ENCODE results near the gene TMEM43.

The TMEM43 gene

DNA sequence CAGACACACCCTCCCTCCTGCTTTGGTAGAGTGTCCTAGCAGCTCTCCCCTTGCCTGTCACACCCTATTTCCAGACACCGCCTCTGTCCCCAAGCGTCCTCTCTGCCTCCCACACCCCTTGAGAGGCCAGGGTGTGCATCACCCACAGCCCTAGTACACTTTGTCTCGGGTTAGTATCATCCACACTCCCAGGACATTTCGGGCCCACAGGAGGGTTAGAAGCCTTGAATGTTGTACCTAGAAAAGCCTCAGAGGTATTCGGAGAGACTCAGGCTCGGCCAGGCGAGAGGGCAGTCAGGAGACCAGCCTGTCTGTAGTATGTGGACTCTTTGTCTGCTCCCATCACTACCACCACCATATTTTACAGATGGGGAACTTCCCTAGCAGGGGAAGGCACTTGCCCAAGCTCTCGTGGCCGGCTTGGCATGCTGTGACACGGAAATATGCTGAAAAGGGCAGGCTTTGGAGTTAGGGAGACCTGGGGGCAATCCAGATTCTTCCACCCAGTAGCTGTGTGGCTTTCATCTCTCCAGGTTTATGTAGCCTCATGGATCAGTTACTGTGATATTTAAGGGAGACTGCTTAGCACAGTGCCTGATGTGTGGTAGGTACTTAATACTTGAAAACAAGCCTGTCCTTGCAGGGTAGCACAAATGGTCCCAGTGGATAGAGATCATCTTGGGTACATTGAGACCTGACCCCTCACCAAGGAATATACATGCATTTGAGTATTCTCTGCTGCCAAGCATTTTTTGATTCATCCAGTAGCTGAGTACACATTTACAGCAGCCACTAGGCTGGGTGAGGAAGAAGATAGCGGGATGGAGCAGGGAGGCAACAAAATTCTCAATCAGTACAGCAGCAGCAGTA is 1.4 kb downstream of the TMEM43 start:
- Histone ChIP-seq H3K36me3 (ENCODE audit: control insufficient read depth, low read length) (peaks cover 60% of the 10 kb centered on the region), H3K4me2 (ENCODE audit: low read length) (peak overlapping the region; percentile 88), H4K20me1 (ENCODE audit: control insufficient read depth, insufficient read depth, low read depth, low read length) (peaks cover 6% of the 10 kb centered on the region; the same call in 1 of the 2 replicates), H3K27me3 (ENCODE audit: control insufficient read depth, low read length) (no peaks in the 10 kb centered on the region), H3K9me2 (replicated peaks; ENCODE audit: control insufficient read depth, low read length) (no peaks in the 10 kb centered on the region), H3K9me3 (ENCODE audit: control insufficient read depth, insufficient read depth, low read length) (no peaks in the 10 kb centered on the region), H3K4me1 (ENCODE audit: control insufficient read depth, low read length) (peaks cover 37% of the 10 kb centered on the region), H3K27ac (ENCODE audit: low read depth, low read length) (no peak overlapping the region), H3K4me3 (ENCODE audit: low read length) (peak overlapping the region; percentile 96), H3K79me2 (ENCODE audit: control insufficient read depth, low read length) (peaks cover 72% of the 10 kb centered on the region), H3F3A (ENCODE audit: control insufficient read depth, insufficient read depth) (no peaks in the 10 kb centered on the region)
- TF ChIP-seq EZH2phosphoT487 (IDR thresholded peaks at IDR 0.05; ENCODE audit: borderline replicate concordance, low read length): no peak
- TF ChIP-seq, protein P1, sequence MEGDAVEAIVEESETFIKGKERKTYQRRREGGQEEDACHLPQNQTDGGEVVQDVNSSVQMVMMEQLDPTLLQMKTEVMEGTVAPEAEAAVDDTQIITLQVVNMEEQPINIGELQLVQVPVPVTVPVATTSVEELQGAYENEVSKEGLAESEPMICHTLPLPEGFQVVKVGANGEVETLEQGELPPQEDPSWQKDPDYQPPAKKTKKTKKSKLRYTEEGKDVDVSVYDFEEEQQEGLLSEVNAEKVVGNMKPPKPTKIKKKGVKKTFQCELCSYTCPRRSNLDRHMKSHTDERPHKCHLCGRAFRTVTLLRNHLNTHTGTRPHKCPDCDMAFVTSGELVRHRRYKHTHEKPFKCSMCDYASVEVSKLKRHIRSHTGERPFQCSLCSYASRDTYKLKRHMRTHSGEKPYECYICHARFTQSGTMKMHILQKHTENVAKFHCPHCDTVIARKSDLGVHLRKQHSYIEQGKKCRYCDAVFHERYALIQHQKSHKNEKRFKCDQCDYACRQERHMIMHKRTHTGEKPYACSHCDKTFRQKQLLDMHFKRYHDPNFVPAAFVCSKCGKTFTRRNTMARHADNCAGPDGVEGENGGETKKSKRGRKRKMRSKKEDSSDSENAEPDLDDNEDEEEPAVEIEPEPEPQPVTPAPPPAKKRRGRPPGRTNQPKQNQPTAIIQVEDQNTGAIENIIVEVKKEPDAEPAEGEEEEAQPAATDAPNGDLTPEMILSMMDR (IDR thresholded peaks at IDR 0.05; ENCODE audit: low read depth, low read length, poor library complexity, severe bottlenecking): no peak

DNA sequence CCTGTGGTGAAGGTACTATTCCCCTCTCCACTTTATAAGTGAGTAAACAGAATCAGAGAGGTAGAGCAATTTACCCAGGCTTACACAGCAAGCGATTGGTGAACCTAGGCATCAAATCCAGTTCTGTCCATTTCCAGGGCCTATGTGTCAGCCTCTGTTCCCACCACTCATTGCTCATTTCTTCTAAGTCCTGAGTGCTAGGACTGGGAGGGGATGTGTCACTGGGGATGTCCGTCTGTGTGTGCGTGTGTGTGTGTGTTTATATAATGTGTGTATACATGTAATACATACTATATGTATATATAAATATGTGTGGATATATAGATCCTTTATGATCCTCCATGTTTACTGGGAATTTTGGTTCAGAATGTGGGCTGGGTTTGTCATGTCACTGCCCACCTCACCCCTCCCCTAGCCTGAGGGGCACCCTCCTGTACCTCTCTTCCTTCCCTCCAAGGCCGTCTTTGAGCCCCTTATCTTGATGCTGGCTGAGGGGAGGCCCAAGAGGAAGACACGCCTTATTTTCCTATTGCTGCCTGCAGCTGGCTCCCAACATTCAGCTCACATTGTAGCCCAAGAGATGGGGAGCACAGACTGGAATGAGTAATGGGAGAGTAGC is 2.1 kb downstream of the TMEM43 start:
- H3K9me3 ChIP-seq (ENCODE audit: control insufficient read depth, insufficient read depth, low read length): no peaks in the 10 kb centered on the region
- H3K79me2 ChIP-seq (ENCODE audit: control insufficient read depth, low read length): peaks cover 65% of the 10 kb centered on the region
- H3K4me2 ChIP-seq (ENCODE audit: low read length): peak overlapping the region; percentile 88
- peaks cover 29% of the 10 kb centered on the region for H3K4me1 ChIP-seq (ENCODE audit: control insufficient read depth, low read length)
- no peak overlapping the region for H3K27ac ChIP-seq (ENCODE audit: low read depth, low read length)
- no peaks in the 10 kb centered on the region for H3K27me3 ChIP-seq (ENCODE audit: control insufficient read depth, low read length)
- no peaks in the 10 kb centered on the region for H3F3A ChIP-seq (ENCODE audit: control insufficient read depth, insufficient read depth)
- H3K36me3 ChIP-seq (ENCODE audit: control insufficient read depth, low read length): peaks cover 59% of the 10 kb centered on the region
- peaks cover 6% of the 10 kb centered on the region; the same call in 1 of the 2 replicates for H4K20me1 ChIP-seq (ENCODE audit: control insufficient read depth, insufficient read depth, low read depth, low read length)
- H3K4me3 ChIP-seq (ENCODE audit: low read length): no peak overlapping the region
- no peaks in the 10 kb centered on the region for H3K9me2 ChIP-seq (replicated peaks; ENCODE audit: control insufficient read depth, low read length)
- TF ChIP-seq, protein P1 (IDR thresholded peaks at IDR 0.05; ENCODE audit: low read depth, low read length, poor library complexity, severe bottlenecking): no peak
- TF ChIP-seq EZH2phosphoT487 (IDR thresholded peaks at IDR 0.05; ENCODE audit: borderline replicate concordance, low read length): no peak

DNA sequence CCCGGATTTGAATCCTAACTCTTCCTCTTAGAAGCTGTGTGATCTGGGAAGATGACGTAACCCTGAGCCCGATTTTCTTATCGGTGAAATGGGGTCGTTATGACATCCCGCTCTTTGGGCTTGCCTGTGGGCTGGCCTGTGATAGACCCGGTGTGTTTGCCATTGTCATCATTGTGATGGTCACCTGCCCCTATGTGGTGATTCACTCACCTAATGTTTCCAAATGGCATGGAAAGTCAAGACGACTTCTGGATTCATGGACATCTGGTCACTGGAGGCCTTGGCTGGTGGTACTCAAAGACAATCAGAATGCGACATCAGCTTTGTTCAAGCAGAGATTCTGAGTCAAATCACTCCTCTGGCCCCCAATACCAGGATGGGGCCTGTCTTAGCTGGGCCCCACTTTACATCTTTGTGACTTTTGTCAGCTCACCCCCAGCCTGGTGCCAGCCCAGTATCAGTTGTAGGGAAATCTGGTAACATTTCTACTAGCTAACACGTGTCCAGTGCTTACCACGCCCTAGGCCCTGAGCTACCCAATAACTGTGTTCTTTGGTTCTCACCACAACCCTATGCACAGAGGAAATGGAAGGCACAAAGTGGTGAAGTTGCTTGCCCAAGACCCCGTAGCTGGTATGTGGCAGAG is 2.8 kb downstream of the TMEM43 start:
- peaks cover 6% of the 10 kb centered on the region; the same call in 1 of the 2 replicates for H4K20me1 ChIP-seq (ENCODE audit: control insufficient read depth, insufficient read depth, low read depth, low read length)
- H3K4me2 ChIP-seq (ENCODE audit: low read length): no peak overlapping the region
- H3K27ac ChIP-seq (ENCODE audit: low read depth, low read length): no peak overlapping the region
- H3F3A ChIP-seq (ENCODE audit: control insufficient read depth, insufficient read depth): no peaks in the 10 kb centered on the region
- no peaks in the 10 kb centered on the region for H3K9me2 ChIP-seq (replicated peaks; ENCODE audit: control insufficient read depth, low read length)
- H3K4me3 ChIP-seq (ENCODE audit: low read length): no peak overlapping the region
- no peak for TF ChIP-seq EZH2phosphoT487 (IDR thresholded peaks at IDR 0.05; ENCODE audit: borderline replicate concordance, low read length)
- TF ChIP-seq, protein P1 (IDR thresholded peaks at IDR 0.05; ENCODE audit: low read depth, low read length, poor library complexity, severe bottlenecking): no peak
- H3K4me1 ChIP-seq (ENCODE audit: control insufficient read depth, low read length): peaks cover 23% of the 10 kb centered on the region
- no peaks in the 10 kb centered on the region for H3K27me3 ChIP-seq (ENCODE audit: control insufficient read depth, low read length)
- peaks cover 57% of the 10 kb centered on the region for H3K36me3 ChIP-seq (ENCODE audit: control insufficient read depth, low read length)
- peaks cover 58% of the 10 kb centered on the region for H3K79me2 ChIP-seq (ENCODE audit: control insufficient read depth, low read length)
- no peaks in the 10 kb centered on the region for H3K9me3 ChIP-seq (ENCODE audit: control insufficient read depth, insufficient read depth, low read length)

Data from DOHH2 (cell line).